GM10248 (cell line): ENCODE data around the gene HOXA13.

Experiments
- CTCF ChIA-PET: fragments of 300-600 bp; sonication (Branson Sonifier 250); formaldehyde crosslinking; extraction: SDS; loops from one replicate; lab custom pipeline; 2021; ENCODE audit warnings: antibody characterized with exemption; lab: Yijun Ruan, JAX
- POLR2A ChIA-PET: fragments of 350-650 bp; sonication (Branson Sonifier 250); formaldehyde crosslinking; extraction: SDS; loops from one replicate; lab custom pipeline; 2020; ENCODE audit warnings: antibody characterized with exemption; lab: Yijun Ruan, JAX
- DNase-seq: peaks from one replicate; pipeline ENCODE4 v3.0.0; 2012; ENCODE audit errors: extremely low spot score
- CTCF ChIP-seq: IDR thresholded peaks from 2 replicates; pipeline ENCODE4 v1.5.1; 2012; ENCODE audit warnings: mild to moderate bottlenecking, low read depth; ENCODE audit errors: extremely low read depth, missing control alignments, control extremely low read depth

HOXA13 gene

DNA sequence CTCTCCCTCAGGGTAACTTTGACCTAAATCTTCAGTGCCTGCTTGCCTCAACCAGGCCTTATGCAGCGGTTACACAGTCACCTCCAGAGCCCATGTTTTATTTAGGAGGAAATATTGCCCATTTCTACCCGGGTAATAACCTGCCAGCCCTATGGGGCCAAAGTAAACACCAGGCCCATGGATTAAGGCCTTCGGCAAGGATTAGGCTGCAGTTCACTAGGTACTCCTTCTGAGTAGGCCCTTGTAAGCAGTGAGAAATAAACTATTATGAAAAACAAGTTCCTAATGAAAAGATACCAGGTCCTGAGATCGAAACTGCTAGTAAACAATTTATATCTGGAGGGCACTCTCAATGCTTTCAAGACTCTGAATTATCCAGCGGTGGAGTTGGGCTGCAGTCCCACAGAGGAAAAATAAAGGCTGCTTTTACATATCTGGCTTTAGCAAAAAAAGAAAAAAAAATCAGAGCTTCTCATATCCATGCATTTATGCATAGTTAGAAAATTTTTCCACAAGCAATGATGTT, 22.0 kb downstream of the HOXA13 start:
- no peak for DNase-seq
- ChIA-PET CTCF (interaction anchor here (1.4 to 3.4 kb wide), 4 partner anchors 16 to 495 kb away, joined by 4 to 18 read pairs (median 13); no protein-coding TSS in a partner anchor), POLR2A (no interaction called here)
- TF ChIP-seq CTCF = no peak

DNA sequence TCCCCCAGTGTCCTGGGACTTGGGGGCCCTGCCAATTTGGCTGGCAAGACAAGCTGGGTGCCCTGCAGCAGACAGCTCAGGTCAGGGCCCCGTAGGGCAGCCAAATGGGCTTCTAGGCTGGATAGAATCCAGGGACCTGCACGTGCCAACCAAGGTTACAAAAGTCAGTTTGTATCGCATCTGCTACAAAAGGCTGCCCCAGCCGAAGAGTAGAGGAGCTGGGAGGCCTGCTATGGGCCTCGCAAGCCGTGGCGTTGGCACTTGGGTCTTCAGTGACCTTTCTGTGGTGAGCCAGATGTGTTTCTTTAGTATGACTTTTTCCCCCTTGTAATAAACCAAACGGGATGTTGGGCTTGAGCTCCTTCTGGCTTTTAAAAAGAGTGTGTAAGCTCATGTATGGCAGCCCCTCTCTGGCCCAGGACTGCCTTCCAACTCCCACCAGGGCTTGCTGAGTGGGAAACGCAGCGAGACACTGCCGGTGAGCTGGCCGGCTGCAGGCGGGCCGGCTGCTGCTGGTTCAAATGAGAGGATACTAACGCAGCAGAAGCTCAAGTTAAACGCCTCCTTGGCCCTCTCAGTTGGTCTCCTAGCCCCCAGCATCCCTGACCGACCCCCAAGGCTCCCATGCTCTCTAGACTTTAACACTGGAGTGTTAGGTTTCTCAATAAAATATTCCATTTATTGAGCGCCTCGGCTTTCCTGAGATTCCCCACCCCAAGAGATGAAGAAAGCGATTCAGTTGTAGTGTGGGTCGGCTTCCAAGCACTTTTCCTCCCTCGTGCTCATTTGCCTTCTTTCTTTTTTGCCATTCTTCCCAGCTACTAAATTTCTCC, 22.7 kb downstream of the HOXA13 start:
- ChIA-PET POLR2A (no interaction called here), CTCF (interaction anchor here (0.9 to 3.4 kb wide), 6 partner anchors 15 to 884 kb away, joined by 3 to 18 read pairs (median 4); no protein-coding TSS in a partner anchor)
- no peak for DNase-seq
- TF ChIP-seq CTCF = no peak

DNA sequence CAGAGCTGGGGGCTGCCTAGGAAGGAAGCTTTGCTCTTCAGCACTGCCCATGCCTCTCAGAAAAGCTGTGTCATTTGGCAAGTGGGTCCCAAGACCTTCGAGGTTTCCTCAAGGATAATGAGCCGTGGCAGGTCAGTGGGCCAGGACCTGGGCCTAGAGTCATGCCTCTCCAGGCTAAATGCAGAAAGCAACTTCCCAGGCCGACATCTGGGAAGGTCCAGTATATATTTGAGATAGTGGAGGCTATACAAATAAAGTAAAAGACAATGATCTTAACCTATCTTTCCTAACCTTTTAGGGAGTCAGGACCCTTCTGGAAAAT, 23.4 kb downstream of the HOXA13 start:
- TF ChIP-seq CTCF = no peak

DNA sequence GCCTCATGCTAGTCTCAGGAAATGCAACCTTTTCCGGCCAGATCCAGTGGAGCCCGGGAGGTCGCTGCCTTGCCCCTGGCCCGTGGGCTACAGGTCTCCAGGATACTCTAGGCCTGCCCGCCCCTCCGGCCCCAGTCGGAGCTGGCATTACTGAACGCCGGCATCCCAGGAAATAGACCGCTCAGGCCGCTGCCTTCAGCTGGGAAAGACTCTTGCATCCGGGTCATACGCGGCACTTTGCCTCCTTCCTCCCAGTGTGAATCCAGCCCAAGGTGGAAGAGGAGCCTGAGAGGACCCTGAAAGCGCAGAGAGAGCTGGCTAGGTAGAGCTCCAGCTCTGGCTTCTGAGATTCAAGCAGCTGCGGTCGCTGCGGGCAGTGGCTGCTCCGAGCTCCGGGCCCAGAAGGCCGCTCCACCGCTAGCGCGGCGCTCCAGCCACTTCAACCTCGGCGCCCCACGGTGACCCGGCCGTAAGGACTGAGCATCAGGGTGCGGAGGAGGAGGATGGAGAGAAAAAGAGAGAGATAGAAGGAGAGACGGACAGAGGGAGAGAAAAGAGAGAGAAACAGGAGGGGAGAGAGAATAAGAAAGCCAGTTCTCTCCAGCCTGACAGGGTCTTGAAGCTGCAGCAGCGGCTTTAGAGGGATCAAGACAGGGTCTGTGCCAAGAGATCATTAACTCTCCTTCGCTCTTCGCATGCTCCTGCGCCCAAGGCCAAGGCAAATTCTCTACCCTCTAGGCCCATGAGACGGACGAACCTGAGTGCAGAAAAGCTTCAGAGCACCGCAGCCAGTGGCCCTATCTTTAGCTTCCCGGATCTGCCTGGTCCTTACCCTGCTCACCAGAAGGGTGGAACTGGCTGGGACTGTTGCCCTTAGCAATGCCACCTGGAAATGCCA, 24.0 kb downstream of the HOXA13 start:
- POLR2A ChIA-PET = no interaction called here
- no peak for DNase-seq
- TF ChIP-seq CTCF = no peak
- CTCF ChIA-PET = interaction anchor here (1.4 to 3.4 kb wide), 4 partner anchors 14 to 886 kb away, joined by 3 to 18 read pairs (median 9); no protein-coding TSS in a partner anchor

More for the DNA sequence above, 23.4 kb downstream of the HOXA13 start:
- POLR2A ChIA-PET = no interaction called here
- CTCF ChIA-PET = interaction anchor here (0.9 to 3.4 kb wide), 6 partner anchors 15 to 885 kb away, joined by 3 to 18 read pairs (median 4); no protein-coding TSS in a partner anchor
- DNase-seq = no peak

- ChIA-PET CTCF (interaction anchor here (0.8 kb wide), 1 partner anchor 21 kb away, joined by 3 read pairs; no protein-coding TSS in a partner anchor), POLR2A (no interaction called here)
- no peak for DNase-seq
- no peak for TF ChIP-seq CTCF
Observed at GRCh38 chr7:27174874-27175625, 24.8 kb downstream of the HOXA13 start.
